Osteocyte (in vitro differentiated cells): ENCODE data around the gene SLC22A23. TPM values are rescaled to one million over a fixed set of nuclear protein-coding genes. Genes with fewer than 3 reads are reported as not detected.

Experiments
- DNase-seq: peaks from one replicate; pipeline ENCODE4 v3.0.0; 2021; ENCODE audit warnings: mixed read lengths; ENCODE audit not compliant: unreplicated experiment; ENCODE audit errors: extremely low spot score
- H3K27ac Mint-ChIP-seq: one replicate; pipeline ENCODE4 v1.8.0; 2021; ENCODE audit warnings: mild to moderate bottlenecking, mixed read lengths; ENCODE audit not compliant: unreplicated experiment
- H3K27me3 Mint-ChIP-seq: one replicate; pipeline ENCODE4 v1.8.0; 2021; ENCODE audit warnings: mixed read lengths; ENCODE audit not compliant: unreplicated experiment
- H3K36me3 Mint-ChIP-seq: one replicate; pipeline ENCODE4 v1.8.0; 2021; ENCODE audit warnings: mixed read lengths; ENCODE audit not compliant: unreplicated experiment
- H3K4me1 Mint-ChIP-seq: one replicate; pipeline ENCODE4 v1.8.0; 2021; ENCODE audit warnings: mixed read lengths; ENCODE audit not compliant: unreplicated experiment
- H3K4me3 Mint-ChIP-seq: one replicate; pipeline ENCODE4 v1.8.0; 2021; ENCODE audit warnings: mild to moderate bottlenecking, moderate library complexity, mixed read lengths; ENCODE audit not compliant: unreplicated experiment
- H3K9me3 Mint-ChIP-seq: one replicate; pipeline ENCODE4 v1.8.0; 2021; ENCODE audit warnings: mixed read lengths; ENCODE audit not compliant: unreplicated experiment
- total RNA-seq: library from RNA; stranded (reverse); gene quantifications from 2 replicates; pipeline ENCODE4 v1.2.1, GENCODE V29; 2021
- TF ChIP-seq, protein P1 (sequence below): fragments of 200-600 bp; sonication (generic); IDR thresholded peaks from 2 replicates; pipeline ENCODE4 v1.5.0; 2021; ENCODE audit warnings: antibody characterized with exemption, mild to moderate bottlenecking, moderate library complexity

Gene SLC22A23
- total RNA-seq, 1 donor from 2014 or later = 10.4 TPM

GRCh38 chr6:3359973-3360726 lies 96.7 kb downstream of the SLC22A23 start:
- DNase-seq = no peak
- no peaks in the 10 kb centered on the region for H3K27me3 Mint-ChIP-seq
- peaks cover 34% of the 10 kb centered on the region for H3K4me1 Mint-ChIP-seq
- no peak overlapping the region for H3K27ac Mint-ChIP-seq
- H3K36me3 Mint-ChIP-seq = no peaks in the 10 kb centered on the region
- TF ChIP-seq, protein P1, sequence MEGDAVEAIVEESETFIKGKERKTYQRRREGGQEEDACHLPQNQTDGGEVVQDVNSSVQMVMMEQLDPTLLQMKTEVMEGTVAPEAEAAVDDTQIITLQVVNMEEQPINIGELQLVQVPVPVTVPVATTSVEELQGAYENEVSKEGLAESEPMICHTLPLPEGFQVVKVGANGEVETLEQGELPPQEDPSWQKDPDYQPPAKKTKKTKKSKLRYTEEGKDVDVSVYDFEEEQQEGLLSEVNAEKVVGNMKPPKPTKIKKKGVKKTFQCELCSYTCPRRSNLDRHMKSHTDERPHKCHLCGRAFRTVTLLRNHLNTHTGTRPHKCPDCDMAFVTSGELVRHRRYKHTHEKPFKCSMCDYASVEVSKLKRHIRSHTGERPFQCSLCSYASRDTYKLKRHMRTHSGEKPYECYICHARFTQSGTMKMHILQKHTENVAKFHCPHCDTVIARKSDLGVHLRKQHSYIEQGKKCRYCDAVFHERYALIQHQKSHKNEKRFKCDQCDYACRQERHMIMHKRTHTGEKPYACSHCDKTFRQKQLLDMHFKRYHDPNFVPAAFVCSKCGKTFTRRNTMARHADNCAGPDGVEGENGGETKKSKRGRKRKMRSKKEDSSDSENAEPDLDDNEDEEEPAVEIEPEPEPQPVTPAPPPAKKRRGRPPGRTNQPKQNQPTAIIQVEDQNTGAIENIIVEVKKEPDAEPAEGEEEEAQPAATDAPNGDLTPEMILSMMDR = no peak
- H3K9me3 Mint-ChIP-seq = no peaks in the 10 kb centered on the region
- no peak overlapping the region for H3K4me3 Mint-ChIP-seq

- Mint-ChIP-seq H3K4me1 (peaks cover 39% of the 10 kb centered on the region), H3K36me3 (no peaks in the 10 kb centered on the region), H3K27ac (no peak overlapping the region), H3K4me3 (no peak overlapping the region), H3K27me3 (no peaks in the 10 kb centered on the region), H3K9me3 (no peaks in the 10 kb centered on the region)
- no peak for DNase-seq
- TF ChIP-seq, protein P1 = no peak
These were observed 97.6 kb downstream of the SLC22A23 start for GRCh38 chr6:3359101-3359752.

DNA sequence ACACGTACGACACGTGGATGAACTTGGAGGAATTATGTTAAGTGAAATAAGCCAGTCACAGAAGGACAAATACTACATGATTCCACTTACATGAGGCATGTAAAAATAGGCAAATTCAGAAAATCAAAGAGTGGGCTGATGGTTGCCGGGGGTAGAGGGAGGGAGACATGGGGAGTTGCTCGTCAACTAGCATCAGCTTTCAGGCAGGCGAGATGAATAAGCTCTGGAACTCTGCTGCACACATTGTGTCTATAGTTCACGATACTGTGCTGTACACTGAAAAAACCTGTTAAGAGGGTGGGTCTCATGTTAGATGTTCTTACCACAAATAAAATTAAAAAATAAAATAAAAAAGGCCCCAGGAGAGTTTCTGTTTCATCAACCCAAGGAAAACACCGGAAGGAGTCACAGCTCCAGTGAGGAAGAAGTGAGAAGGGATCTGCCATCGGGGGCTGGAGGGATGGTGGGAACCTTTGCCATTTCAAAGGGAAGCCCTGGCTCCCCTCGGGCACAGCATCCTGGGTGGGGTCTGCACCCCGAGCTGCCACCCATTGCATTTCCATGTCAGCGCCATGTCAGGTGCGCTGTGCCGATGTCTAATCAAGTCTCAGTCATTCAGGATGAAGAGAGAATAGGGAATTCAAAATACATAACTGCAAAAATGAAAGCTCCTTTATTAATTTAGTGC lies 98.3 kb downstream of the SLC22A23 start:
- H3K27me3 Mint-ChIP-seq = no peaks in the 10 kb centered on the region
- H3K4me3 Mint-ChIP-seq = no peak overlapping the region
- no peak for DNase-seq
- H3K4me1 Mint-ChIP-seq = peaks cover 37% of the 10 kb centered on the region
- TF ChIP-seq, protein P1 = no peak
- no peaks in the 10 kb centered on the region for H3K9me3 Mint-ChIP-seq
- no peaks in the 10 kb centered on the region for H3K36me3 Mint-ChIP-seq
- no peak overlapping the region for H3K27ac Mint-ChIP-seq

- Mint-ChIP-seq H3K36me3 (no peaks in the 10 kb centered on the region), H3K27ac (no peak overlapping the region), H3K4me3 (no peak overlapping the region), H3K27me3 (no peaks in the 10 kb centered on the region), H3K9me3 (no peaks in the 10 kb centered on the region), H3K4me1 (peaks cover 39% of the 10 kb centered on the region)
- DNase-seq = no peak
- TF ChIP-seq, protein P1 = no peak
These were observed 99.2 kb downstream of the SLC22A23 start for GRCh38 chr6:3357678-3358077.
